IPS DF 6.9 (cell line): Measurements from ENCODE around the gene PCARE.

Experiments
- DNase-seq: peaks from one replicate; pipeline ENCODE4 v3.0.0-alpha.2; 2013; ENCODE audit warnings: low read depth, low spot score
- H3K27ac ChIP-seq: one replicate; pipeline ENCODE4 v1.5.1; 2013; ENCODE audit warnings: low read length, control low read depth
- H3K27me3 ChIP-seq: 2 replicates; pipeline ENCODE4 v1.6.1; 2013; ENCODE audit warnings: mild to moderate bottlenecking, low read length; ENCODE audit not compliant: control insufficient read depth, insufficient read depth
- H3K36me3 ChIP-seq: 2 replicates; pipeline ENCODE4 v1.6.1; 2013; ENCODE audit warnings: low read length; ENCODE audit not compliant: control insufficient read depth, insufficient read depth
- H3K4me1 ChIP-seq: 2 replicates; pipeline ENCODE4 v1.6.1; 2013; ENCODE audit warnings: low read length; ENCODE audit not compliant: control insufficient read depth, insufficient read depth
- H3K4me3 ChIP-seq: 2 replicates; pipeline ENCODE4 v1.5.1; 2013; ENCODE audit warnings: mild to moderate bottlenecking, low read length
- H3K9me3 ChIP-seq: 2 replicates; pipeline ENCODE4 v1.6.1; 2013; ENCODE audit warnings: low read length, inconsistent platforms; ENCODE audit not compliant: control insufficient read depth, insufficient read depth
- WGBS: extraction: QIAGEN DNeasy Blood & Tissue Kit; methylation state at CpG from one replicate; pipeline ENCODE4 v1.1.7; 2013; ENCODE audit warnings: mixed read lengths, missing lambda C conversion rate; ENCODE audit not compliant: insufficient read length, insufficient coverage; 5-methylcytosine and 5-hydroxymethylcytosine counted together

The PCARE gene

DNA sequence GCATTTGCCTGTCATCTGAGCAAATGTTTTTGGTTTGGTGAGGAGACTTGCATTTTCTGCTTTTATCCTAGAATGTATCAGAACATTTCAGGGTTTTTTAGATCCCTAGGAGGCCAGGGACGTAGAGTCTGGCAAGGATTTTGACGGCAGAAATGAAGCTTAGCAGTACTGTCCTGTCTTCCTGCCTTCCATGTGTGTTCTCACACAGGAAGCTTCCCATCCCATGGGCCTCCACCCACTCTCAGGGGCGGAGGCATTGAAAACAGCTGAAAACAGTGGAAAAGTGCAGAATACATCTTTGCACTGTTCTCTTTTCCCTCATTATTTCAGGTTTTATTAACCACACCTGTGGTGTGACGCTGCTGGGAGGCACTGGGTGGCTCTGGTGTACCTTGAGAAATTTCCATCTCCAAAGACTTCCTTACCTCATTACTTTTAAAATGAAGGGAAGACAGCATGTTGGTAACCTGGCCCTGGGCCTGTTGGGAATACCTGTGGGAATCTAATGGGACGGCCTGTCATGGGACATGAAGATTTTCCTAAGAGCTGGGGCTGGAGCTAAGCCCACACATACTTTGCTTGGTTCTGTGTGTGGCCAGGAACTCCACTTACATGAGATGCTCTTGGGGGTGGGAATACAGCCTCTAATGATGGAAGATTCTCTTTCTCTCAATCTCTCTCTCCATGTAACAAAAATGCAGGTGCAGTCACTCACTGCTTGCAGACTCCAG lies 20.5 kb downstream of the PCARE start:
- no CpG with 5 or more reads among the region's 5 CpGs for WGBS
- H3K4me1 ChIP-seq, result peaks cover 2% of the 10 kb centered on the region; the same call in 1 of the 2 replicates
- no peaks in the 10 kb centered on the region for H3K36me3 ChIP-seq
- H3K27ac ChIP-seq, result no peak overlapping the region
- no peak overlapping the region for H3K4me3 ChIP-seq
- no peak for DNase-seq
- no peaks in the 10 kb centered on the region for H3K9me3 ChIP-seq
- no peaks in the 10 kb centered on the region for H3K27me3 ChIP-seq

DNA sequence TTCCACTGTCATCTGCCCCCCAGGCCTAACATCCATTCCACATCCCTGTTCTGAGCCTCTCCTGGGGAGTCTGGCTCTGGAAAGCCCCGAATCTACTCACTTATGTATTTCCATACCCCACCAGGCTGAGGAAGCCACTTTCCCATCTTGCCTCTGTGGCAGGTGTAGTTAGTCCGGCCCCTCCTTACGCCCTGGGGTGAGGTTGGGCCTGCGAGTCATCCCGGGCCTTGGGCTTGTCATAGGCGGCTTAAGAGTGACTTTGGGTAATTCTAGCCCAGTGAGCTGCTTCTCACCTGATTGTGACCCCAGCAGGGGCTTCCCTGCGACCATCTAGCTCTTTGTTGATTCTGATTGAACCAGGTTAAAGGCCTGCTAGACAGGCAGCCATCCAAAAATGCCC lies 21.1 kb downstream of the PCARE start:
- WGBS, result no CpG with 5 or more reads among the region's 7 CpGs
- Histone ChIP-seq H3K4me3 (no peak overlapping the region), H3K27me3 (no peaks in the 10 kb centered on the region), H3K36me3 (no peaks in the 10 kb centered on the region), H3K27ac (no peak overlapping the region), H3K4me1 (peaks cover 2% of the 10 kb centered on the region; the same call in 1 of the 2 replicates), H3K9me3 (no peaks in the 10 kb centered on the region)
- DNase-seq, result no peak

DNA sequence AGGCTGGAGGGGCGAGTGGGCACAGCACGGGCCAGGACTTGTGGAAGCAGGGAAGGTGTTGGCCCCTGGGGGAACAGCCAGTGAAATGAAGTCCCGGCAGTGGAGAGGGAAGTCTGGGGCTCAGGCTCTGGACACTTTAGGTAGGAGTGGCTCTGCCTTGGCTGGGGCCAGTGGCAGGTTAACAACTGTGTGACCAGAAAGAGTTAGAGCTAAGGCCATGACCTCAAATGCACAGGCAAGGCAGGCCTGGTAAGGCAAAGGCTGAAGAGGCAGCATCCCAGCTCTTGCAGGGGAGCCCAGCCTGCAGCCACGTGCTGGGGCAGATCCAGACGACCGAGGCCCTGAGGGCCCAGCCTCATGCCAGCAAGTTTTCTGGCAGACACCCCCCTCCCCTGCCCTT lies 21.5 kb downstream of the PCARE start:
- peaks cover 2% of the 10 kb centered on the region; the same call in 1 of the 2 replicates for H3K4me1 ChIP-seq
- WGBS, result no CpG with 5 or more reads among the region's 6 CpGs

DNA sequence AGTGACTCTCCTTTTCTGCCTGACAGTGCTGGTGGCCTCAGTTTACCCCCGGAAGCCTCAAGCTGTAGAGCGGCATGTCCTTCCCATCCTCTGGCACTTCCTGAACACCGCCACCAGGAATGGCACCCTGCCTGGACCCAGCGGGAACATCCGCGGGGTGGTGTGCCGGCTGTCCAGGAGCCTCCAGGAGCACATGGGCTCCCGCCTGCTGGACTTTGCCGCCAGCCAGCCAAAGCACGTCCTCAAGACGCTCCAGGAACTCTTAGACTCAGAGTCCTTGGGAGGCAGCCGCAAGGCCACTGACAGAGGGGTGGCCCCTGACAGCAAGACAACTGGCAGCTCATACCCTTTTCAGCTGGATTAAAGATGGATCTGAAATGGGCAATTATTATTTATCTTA lies 22.6 kb downstream of the PCARE start:
- Histone ChIP-seq H3K36me3 (no peaks in the 10 kb centered on the region), H3K4me3 (no peak overlapping the region), H3K27ac (no peak overlapping the region), H3K27me3 (no peaks in the 10 kb centered on the region), H3K9me3 (no peaks in the 10 kb centered on the region), H3K4me1 (peaks cover 2% of the 10 kb centered on the region; the same call in 1 of the 2 replicates)
- WGBS, result no CpG with 5 or more reads among the region's 12 CpGs
- no peak for DNase-seq

More for the DNA sequence above, 21.5 kb downstream of the PCARE start:
- no peak for DNase-seq
- Histone ChIP-seq H3K4me3 (no peak overlapping the region), H3K27ac (no peak overlapping the region), H3K36me3 (no peaks in the 10 kb centered on the region), H3K9me3 (no peaks in the 10 kb centered on the region), H3K27me3 (no peaks in the 10 kb centered on the region)

DNA sequence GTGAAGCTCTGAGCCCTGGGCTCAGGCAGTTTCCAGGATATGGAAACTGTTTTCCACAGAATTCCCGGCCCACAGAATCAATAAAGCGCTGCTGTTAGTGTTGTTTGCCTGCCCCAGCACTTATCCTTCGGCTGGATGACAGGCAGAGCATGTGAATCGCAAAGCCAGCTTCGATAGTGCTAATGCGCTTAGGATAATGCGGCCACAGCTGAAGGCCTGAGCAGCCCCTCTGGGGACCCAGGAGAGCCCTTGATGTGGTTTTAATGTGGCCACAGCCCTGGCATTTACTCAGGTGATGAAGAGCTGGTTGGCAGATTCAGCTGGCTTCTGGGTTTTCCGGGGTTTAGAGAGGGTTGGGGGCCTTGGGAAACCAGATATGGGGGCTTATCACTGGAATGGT lies 23.7 kb downstream of the PCARE start:
- no peak for DNase-seq
- no peak overlapping the region for H3K27ac ChIP-seq
- H3K9me3 ChIP-seq, result no peaks in the 10 kb centered on the region
- H3K36me3 ChIP-seq, result no peaks in the 10 kb centered on the region
- peaks cover 2% of the 10 kb centered on the region; the same call in 1 of the 2 replicates for H3K4me1 ChIP-seq
- no peak overlapping the region for H3K4me3 ChIP-seq
- no peaks in the 10 kb centered on the region; the same call in 1 of the 2 replicates for H3K27me3 ChIP-seq
- WGBS, result no CpG with 5 or more reads among the region's 8 CpGs

DNA sequence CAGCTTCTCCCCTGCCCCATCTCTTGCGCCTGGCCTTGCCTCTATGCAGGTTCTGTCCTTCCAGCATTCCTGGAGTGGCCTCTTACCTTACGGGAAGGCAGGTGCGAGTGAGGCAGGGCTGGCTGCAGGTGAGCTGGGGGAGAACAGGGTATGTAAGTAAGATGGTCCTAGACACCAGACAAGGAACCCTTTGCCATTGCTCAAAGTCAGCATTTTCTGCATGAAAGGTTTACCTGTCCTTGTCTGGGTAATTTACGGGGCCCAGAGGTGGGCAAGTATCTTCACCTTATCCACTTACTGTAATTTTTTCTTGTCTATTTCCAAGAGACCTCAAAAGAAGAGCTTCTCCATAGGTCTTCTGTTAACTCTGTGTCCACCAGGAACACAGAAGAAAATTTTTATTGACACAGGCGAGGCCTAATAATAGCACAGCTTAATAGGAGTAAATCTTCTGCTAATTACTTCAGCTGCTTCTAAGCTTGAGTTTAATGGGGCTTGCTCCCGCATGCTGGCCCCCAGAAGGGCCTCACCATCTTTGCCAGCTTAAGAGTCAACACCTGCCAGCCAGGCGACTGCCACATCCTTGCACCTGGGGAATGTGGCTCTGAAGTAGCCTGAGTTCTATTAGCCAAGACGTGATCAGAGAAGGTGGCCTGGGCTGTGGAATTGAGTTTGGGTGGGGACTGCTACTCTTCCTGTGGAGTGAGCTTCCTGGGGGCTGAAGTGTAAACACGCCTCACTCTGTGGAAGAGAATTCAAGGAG lies 27.1 kb downstream of the PCARE start:
- no peaks in the 10 kb centered on the region for H3K9me3 ChIP-seq
- no CpG with 5 or more reads among the region's 9 CpGs for WGBS
- no peak overlapping the region for H3K27ac ChIP-seq
- no peaks in the 10 kb centered on the region; the same call in 1 of the 2 replicates for H3K27me3 ChIP-seq
- H3K36me3 ChIP-seq, result no peaks in the 10 kb centered on the region
- no peak for DNase-seq
- no peaks in the 10 kb centered on the region for H3K4me1 ChIP-seq
- no peak overlapping the region for H3K4me3 ChIP-seq

DNA sequence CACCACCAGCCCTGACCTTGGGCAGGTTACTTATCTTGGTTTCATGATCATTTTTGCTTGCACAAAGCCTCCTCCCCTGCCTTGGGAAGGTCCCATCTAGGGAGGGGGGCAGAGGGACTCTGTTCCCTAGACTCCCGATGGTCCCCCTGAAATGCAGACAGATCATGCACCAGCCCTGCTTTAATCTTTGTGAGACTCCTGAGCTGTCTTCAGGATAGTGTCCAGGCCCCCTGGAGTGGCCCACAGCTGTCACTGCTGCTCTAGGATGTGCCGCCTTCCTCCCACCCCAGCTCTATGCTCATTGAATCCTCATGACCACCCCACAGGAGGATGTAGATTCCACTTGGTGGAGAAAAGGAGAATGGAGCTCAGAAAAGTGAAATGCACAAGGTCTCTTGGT lies 28.0 kb downstream of the PCARE start:
- WGBS, result no CpG with 5 or more reads among the region's 2 CpGs
- H3K4me3 ChIP-seq, result no peak overlapping the region
- DNase-seq, result no peak

DNA sequence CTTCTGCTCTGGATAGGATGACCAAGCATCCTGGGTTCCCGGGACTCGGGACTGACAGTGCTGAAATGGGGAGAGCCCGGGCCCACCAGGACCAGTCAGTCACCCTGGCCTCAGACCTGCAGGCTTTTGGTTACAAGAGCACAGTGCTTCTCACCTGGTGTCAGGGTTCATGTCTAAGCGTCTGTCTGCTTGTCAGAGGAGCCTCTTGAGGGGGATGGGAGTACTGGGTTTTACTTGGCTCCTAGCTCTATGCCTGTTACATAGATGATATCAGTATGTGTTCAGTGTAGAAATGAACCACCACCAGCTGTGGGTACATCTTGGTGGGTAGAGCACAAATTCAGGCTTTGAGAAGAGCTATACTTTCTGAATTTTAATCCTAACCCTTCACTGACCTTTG lies 29.9 kb downstream of the PCARE start:
- Histone ChIP-seq H3K27me3 (no peaks in the 10 kb centered on the region; the same call in 1 of the 2 replicates), H3K27ac (no peak overlapping the region), H3K36me3 (no peaks in the 10 kb centered on the region), H3K9me3 (no peaks in the 10 kb centered on the region), H3K4me1 (no peaks in the 10 kb centered on the region), H3K4me3 (no peak overlapping the region)
- no CpG with 5 or more reads among the region's 4 CpGs for WGBS
- no peak for DNase-seq

More for the DNA sequence above, 28.0 kb downstream of the PCARE start:
- Histone ChIP-seq H3K4me1 (no peaks in the 10 kb centered on the region), H3K27me3 (no peaks in the 10 kb centered on the region; the same call in 1 of the 2 replicates), H3K9me3 (no peaks in the 10 kb centered on the region), H3K27ac (no peak overlapping the region), H3K36me3 (no peaks in the 10 kb centered on the region)

DNA sequence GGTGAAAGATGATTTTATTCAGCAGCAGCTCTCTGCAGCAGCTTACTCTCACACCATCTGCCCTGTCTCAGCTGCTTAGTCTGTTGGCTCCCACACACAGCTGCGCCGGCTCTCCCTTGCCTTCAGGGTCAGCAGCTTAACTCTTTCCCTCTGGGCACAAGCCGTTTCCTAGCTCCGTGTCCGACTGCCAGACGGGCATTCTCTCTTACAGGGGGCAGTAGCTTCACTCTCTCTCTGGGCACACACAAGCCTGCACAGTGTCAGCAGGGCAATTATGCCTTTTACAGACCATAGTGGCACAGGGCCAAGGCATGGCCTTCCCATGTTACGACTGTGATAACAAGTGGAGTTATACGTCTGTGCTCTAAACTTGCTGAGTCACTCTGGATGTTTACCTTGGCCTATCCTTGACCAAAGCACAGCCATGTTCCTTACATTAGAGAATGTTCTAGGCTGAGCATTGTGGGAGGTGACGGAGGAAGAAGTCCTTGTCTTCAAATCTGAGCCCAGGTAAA lies 31.7 kb downstream of the PCARE start:
- WGBS, result no CpG with 5 or more reads among the region's 9 CpGs

DNA sequence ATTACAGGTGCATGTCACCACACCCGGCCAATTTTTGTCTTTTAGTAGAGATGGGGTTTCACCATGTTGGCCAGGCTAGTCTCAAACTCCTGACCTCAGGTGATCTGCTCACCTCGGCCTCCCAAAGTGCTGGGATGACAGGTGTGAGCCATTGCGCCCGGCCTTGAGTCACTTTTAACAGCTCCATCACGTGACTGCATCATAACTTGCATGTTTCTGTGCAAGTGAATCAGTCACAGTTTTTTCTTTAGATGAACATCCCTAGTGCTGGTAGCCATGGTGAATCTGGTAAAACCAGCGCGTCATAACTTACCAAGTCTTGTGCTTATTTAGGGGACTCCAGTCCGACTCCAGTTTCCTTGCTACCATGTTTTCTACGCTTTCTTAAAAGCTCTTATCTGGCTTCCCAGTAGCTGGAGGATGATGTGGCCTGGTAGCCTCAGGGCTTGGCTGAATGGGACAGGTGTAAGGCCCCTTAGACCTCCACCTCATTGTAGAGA lies 33.1 kb downstream of the PCARE start:
- Histone ChIP-seq H3K27me3 (no peaks in the 10 kb centered on the region; the same call in 1 of the 2 replicates), H3K4me1 (no peaks in the 10 kb centered on the region), H3K4me3 (no peak overlapping the region), H3K27ac (no peak overlapping the region), H3K9me3 (no peaks in the 10 kb centered on the region), H3K36me3 (no peaks in the 10 kb centered on the region)
- no CpG with 5 or more reads among the region's 9 CpGs for WGBS
- no peak for DNase-seq

More for the DNA sequence above, 31.7 kb downstream of the PCARE start:
- Histone ChIP-seq H3K27ac (no peak overlapping the region), H3K9me3 (no peaks in the 10 kb centered on the region), H3K36me3 (no peaks in the 10 kb centered on the region), H3K4me3 (no peak overlapping the region), H3K4me1 (no peaks in the 10 kb centered on the region), H3K27me3 (no peaks in the 10 kb centered on the region; the same call in 1 of the 2 replicates)
- DNase-seq, result no peak
